Activated CD4-positive, alpha-beta T cell treated with anti-CD3 and anti-CD28 coated beads for 4 hours (primary cell): Measurements from ENCODE around the gene CACNA1H.
"Not testable (repeated sequence)": the region's sequence is repeated elsewhere in the genome, so short reads cannot be mapped to it uniquely, and the experiment has no call there.

ENCODE experiments used
- DNase-seq, 2 donors: peaks; one replicate each; pipeline ENCODE4 v3.0.0-alpha.2; 2020

CACNA1H gene

GRCh38 chr16:1194665-1195392 lies 41.9 kb downstream of the CACNA1H start:
- DNase-seq, result no peak

- no peak for DNase-seq
Observed at GRCh38 chr16:1195393-1195666, 42.4 kb downstream of the CACNA1H start.

- DNase-seq, result no peak
Observed at GRCh38 chr16:1196494-1196893, 43.6 kb downstream of the CACNA1H start.

- DNase-seq, result no peak
Observed at GRCh38 chr16:1197237-1197866, 44.4 kb downstream of the CACNA1H start.

GRCh38 chr16:1198194-1198593 lies 45.3 kb downstream of the CACNA1H start:
- DNase-seq, result no peak

- DNase-seq, result not testable (repeated sequence)
Observed at GRCh38 chr16:1198671-1199346, 45.9 kb downstream of the CACNA1H start.

- no peak for DNase-seq
Observed at GRCh38 chr16:1199347-1200013, 46.6 kb downstream of the CACNA1H start.

GRCh38 chr16:1200014-1200627 lies 47.2 kb downstream of the CACNA1H start:
- DNase-seq, result no peak

GRCh38 chr16:1201444-1201843 lies 48.5 kb downstream of the CACNA1H start:
- DNase-seq, result no peak

GRCh38 chr16:1202274-1202673 lies 49.4 kb downstream of the CACNA1H start:
- DNase-seq, result no peak

GRCh38 chr16:1204933-1205332 lies 52.0 kb downstream of the CACNA1H start:
- DNase-seq, result no peak

- DNase-seq, result no peak
Observed at GRCh38 chr16:1206326-1206725, 53.4 kb downstream of the CACNA1H start.

GRCh38 chr16:1206786-1207185 lies 53.9 kb downstream of the CACNA1H start:
- no peak for DNase-seq

GRCh38 chr16:1208239-1208830 lies 55.4 kb downstream of the CACNA1H start:
- DNase-seq, result no peak

- no peak for DNase-seq
Observed at GRCh38 chr16:1209081-1209480, 56.2 kb downstream of the CACNA1H start.

- no peak for DNase-seq
Observed at GRCh38 chr16:1210461-1210860, 57.6 kb downstream of the CACNA1H start.

GRCh38 chr16:1211451-1212268 lies 58.8 kb downstream of the CACNA1H start:
- DNase-seq, result no peak

GRCh38 chr16:1212616-1213194 lies 59.8 kb downstream of the CACNA1H start:
- DNase-seq, result no peak

- DNase-seq, result no peak
Observed at GRCh38 chr16:1213231-1213630, 60.3 kb downstream of the CACNA1H start.

- no peak for DNase-seq
Observed at GRCh38 chr16:1213796-1214372, 61.0 kb downstream of the CACNA1H start.

GRCh38 chr16:1214719-1215118 lies 61.8 kb downstream of the CACNA1H start:
- DNase-seq, result no peak
